HG03066 (cell line): Measurements from ENCODE around the gene DIRAS1.
"Not testable (repeated sequence)": the region's sequence is repeated elsewhere in the genome, so short reads cannot be mapped to it uniquely, and the experiment has no call there.

Source experiments
- ATAC-seq: cut with Tn5 transposase; IDR thresholded peaks from one replicate; pipeline ENCODE4 v1.9.1; 2021; ENCODE audit warnings: low read depth; ENCODE audit not compliant: unreplicated experiment

DIRAS1 gene

GRCh38 chr19:2714531-2715269 is 6.5 kb downstream of the DIRAS1 start:
- no peak for ATAC-seq

DNA sequence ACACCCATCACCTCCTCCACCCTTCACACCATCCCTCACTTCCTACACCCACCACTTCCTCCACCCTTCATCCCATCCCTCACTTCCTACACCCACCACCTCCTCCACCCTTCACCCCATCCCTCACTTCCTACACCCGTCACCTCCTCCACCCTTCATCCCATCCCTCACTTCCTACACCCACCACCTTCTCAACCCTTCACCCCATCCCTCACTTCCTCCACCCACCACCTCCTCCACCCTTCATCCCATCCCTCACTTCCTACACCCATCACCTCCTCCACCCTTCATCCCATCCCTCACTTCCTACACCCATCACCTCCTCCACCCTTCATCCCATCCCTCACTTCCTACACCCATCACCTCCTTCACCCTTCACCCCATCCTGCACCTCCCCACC is 7.1 kb downstream of the DIRAS1 start:
- not testable (repeated sequence) for ATAC-seq

GRCh38 chr19:2713170-2713569 is 8.0 kb downstream of the DIRAS1 start:
- not testable (repeated sequence) for ATAC-seq

- no peak for ATAC-seq
These were observed 9.3 kb downstream of the DIRAS1 start for GRCh38 chr19:2711875-2712205.

- ATAC-seq = no peak
These were observed 9.8 kb downstream of the DIRAS1 start for GRCh38 chr19:2711172-2711874.

DNA sequence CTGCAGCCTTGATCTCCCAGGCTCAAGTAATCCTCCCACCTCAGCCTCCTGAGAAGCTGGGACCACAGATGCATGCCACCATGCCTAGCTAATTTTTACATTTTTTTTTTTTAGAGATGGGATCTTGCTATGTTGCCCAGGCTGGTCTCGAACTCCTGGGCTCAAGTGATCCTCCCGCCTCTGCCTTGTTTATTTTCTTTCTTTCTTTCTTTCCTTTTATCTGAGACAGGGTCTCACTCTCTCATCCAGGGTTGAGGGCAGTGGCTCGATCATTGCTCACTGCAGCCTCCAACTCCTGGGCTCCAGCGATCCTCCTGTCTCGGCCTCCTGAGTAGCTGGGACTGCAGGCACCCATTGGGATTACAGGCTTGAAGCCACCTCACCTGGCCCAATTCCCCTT is 14.9 kb downstream of the DIRAS1 start:
- ATAC-seq = no peak

- no peak for ATAC-seq
These were observed 17.4 kb downstream of the DIRAS1 start for GRCh38 chr19:2703691-2704216.

- ATAC-seq = no peak
These were observed 18.1 kb downstream of the DIRAS1 start for GRCh38 chr19:2703077-2703437.

DNA sequence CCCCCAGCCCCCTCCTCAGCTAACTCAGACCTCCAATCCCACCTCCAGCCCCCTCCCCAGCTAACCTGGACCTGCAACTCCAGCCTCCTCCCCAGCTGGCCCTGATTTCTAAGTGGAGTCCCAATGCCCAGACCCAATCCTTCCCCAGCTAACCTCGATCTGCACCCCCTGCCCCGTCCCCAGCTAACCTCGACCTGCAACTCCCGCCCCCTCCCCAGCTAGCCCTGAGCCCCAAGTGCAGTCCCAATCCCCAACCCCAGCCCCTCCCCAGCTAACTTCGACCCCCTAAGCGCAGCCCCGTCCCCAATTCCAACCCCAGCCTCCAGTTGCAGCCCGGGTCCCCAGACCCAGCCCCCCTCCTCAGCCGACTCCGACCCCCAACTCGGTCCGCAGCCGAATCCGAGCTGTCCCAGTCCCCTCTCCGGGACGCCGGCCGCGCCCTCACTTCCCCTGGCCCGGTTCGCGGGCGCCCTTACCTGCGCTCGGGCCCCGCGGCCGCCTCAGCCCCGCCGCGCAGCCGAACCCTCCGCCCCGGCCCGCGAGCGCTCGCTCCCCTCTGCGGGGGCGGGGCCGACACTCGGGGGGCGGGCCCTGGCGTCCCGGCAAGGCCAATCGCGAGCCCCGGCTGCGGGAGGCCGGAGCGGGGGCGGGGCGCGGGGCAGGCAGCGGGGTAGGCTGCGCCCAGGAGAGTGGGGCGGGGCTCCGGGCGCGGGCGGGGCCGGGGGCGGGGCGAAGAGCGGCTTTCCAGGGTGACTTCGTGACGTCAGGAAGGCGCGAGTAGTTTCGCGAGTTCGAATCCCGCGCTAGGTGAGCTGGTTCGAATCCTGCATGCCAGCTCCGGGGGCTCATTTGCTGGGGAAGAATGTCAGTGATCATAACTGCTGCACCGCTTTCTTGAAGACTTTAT is 18.7 kb downstream of the DIRAS1 start, which contains the start of gene GNG7:
TSS of gene GNG7 (minus strand) at position 525 of the 907 bp plus-strand sequence. CDS start 182,006 bp downstream, outside the sequence.
- no peak for ATAC-seq

- no peak for ATAC-seq
These were observed 19.6 kb downstream of the DIRAS1 start for GRCh38 chr19:2701361-2702169.

DNA sequence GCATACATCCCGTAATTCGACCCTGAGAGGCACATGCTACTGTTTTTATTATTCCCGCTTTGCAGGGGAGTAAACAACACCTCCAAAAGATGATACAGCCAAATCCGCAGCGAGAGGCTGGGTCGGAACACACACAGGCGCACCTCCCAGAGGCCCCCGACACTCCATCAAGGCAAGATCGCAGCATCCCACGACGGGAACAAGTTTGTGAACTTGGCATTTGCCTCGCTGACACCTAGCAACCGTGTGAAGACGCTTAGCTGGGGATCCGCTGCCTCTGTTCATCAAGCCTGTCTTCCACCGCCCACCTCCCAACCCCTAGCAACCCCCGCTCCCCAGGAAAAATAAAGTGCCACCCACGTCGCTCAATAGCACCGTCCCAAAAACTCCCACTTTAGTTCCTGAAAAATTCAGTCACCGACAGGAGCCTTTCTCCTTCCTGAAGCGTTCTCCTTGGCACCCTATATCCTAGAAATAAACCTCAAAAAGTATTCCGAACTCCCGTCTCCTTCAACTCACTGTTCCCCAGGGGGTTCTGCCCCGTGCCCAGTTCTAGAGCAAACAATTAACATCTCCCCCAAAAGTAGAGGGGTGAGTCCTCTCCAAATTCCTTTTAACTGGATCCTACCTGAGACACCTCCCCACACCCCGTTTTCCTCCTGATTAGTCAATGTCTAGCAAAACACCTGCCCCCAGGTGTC is 20.4 kb downstream of the DIRAS1 start:
- no peak for ATAC-seq

- ATAC-seq = no peak
These were observed 21.6 kb downstream of the DIRAS1 start for GRCh38 chr19:2699413-2700140.

DNA sequence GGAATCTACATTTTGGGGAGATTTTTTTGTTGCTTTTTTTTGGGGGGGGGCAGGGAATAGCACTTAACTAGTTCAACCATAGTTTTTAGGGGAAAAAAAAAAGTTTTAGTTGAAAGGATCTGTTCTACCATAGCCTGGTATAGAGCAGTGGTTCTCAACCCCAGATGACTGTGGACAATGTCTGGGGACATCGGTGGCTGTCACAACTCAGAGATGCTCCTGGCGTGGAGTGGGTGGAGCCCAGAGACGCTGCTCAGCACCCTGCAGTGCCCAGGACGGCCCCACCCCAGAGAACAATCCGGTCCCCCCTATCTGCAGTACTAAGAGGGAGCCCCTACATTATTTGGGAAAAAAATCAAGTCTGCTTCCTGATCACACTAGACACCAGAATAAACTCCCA is 27.0 kb downstream of the DIRAS1 start:
- ATAC-seq = no peak

DNA sequence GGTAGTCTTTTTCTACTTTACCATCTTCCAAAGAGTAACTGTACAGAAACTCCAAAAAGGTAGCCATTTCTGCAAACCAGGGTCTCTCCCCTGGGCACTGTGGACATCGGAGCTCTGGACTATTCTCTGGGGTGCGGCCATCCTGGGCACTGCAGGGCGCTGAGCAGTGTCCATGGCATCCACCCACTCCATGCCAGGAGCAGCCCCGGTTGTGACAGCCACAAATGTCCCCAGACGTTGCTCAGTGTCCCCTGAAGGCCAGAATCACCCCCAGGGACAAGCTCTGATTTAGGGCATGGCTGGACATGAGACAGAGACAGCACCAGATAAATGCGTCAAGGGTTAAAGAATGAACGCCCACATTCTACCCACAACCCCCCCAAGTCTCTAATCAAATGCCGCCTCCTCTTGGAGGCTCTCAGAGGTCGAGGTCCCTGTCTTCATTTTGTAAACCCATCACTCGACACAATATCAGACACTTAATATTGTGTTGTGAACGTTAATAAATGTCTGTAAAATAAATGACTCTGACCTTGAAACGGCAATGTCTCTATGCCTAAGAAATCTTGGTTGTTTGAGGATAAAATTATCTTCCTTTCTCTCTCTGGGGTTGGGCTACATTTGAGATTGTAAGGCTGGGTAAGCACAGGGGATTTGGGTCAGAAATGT is 27.5 kb downstream of the DIRAS1 start:
- ATAC-seq = no peak

GRCh38 chr19:2691951-2692350 is 29.2 kb downstream of the DIRAS1 start:
- no peak for ATAC-seq

DNA sequence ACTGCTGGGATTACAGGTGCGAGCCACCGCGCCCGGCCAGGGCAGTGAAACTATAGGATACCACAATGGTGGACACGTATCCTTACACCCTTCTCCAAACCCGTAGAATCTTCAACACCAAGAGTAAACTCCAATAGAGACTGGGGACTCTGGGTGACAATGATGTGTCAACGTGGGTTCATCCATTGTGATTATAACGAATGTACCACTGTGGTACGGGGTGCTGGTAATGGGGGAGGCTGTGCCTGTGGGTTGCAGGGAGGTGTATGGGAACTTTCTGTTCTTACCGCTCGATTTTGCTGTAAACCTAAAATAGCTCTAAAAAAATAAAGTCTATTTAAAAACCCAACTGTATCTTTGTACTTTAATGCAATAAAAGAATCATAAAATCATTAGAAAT is 30.3 kb downstream of the DIRAS1 start:
- ATAC-seq = no peak

DNA sequence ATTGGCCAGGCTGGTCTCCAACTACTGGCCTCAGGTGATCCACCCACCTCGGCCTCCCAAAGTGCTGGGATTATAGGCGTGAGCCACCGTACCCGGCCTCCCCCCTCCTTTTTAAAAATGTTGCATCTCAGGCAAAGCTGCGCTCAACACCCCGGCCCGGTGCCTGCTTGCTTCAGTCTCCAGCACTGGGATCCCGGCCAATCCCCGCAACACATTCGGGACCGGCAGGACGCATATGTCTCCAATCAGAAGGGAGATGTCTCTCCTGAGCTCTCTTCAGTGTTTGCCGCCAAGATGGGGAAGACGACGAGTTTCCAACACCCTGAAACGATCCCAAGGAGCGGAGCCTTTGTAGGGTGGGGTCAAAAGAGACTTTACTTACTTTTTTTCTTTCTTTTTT is 34.8 kb downstream of the DIRAS1 start:
- ATAC-seq = no peak

DNA sequence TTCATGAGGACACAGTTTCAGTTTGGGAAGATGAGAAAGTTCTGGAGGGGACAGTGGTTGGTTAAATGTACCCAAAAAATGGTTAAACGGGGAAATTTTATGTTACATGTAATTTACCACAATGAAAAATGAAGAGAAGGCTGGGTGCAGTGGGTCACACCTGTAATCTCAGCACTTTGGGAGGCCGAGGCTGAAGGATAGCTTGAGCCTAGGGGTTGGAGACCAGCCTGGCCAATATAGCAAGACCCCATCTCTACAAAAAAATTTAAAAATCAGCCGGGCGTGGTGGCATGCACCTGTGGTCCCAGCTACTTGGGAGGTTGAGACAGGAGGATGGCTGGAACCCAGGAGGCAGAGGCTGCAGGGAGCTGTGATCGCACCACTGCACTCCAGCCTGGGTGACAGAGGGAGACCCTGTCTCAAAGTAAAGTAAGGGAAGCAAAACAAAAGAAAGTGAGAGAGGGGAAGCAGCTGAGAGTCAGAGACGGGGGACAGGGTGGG is 35.9 kb downstream of the DIRAS1 start:
- no peak for ATAC-seq
